Gastroesophageal sphincter (tissue), 4 donors: Measurements from ENCODE around the gene PLCH1. TPM values are rescaled to one million over a fixed set of nuclear protein-coding genes. Genes with fewer than 3 reads are reported as not detected.

Experiments used
- ATAC-seq: fragments of 150-250 bp; one replicate; pipeline ENCODE4 v1.9.1; 2016; ENCODE audit warnings: mild to moderate bottlenecking, moderate library complexity
- H3K27ac ChIP-seq, 4 donors: fragments of 200-600 bp; sonication (generic) in 3 of 4; 1 replicate in 3 of 4; 2 replicates in 1 of 4; pipeline ENCODE4 v1.5.1; 2016 to 2019
- H3K27me3 ChIP-seq: fragments of 200-600 bp; sonication (generic); one replicate; pipeline ENCODE4 v1.5.1; 2019
- H3K36me3 ChIP-seq, 2 donors: fragments of 200-600 bp; sonication (generic); one replicate each; pipeline ENCODE4 v1.5.1; 2019; ENCODE audit warnings: control low read depth in 1 of 2
- H3K4me1 ChIP-seq, 3 donors: fragments of 200-600 bp; sonication (generic); 1 replicate in 2 of 3; 2 replicates in 1 of 3; pipeline ENCODE4 v1.5.1; 2016 to 2019; ENCODE audit warnings: control low read depth in 2 of 3
- H3K4me3 ChIP-seq, 2 donors: fragments of 200-600 bp; sonication (generic); one replicate each; pipeline ENCODE4 v1.5.1; 2019; ENCODE audit warnings: mild to moderate bottlenecking in 1 of 2, moderate library complexity in 1 of 2
- H3K9me3 ChIP-seq, 3 donors: fragments of 200-600 bp; sonication (generic); one replicate each; pipeline ENCODE4 v1.5.1; 2017 to 2019; ENCODE audit warnings: control low read depth in 2 of 3
- CTCF ChIP-seq, 4 experiments: fragments of 200-600 bp in 2 of 4; fragments of 450-650 bp in 2 of 4; sonication (generic) in 1 of 4; IDR thresholded peaks; one replicate each; pipeline ENCODE4 v1.5.1; 2017 to 2019; ENCODE audit warnings: antibody characterized with exemption in 4 of 4, mild to moderate bottlenecking in 2 of 4, moderate library complexity in 2 of 4
- EP300 ChIP-seq: sonication (generic); formaldehyde crosslinking; IDR thresholded peaks from one replicate; pipeline ENCODE4 v1.6.1; 2017; ENCODE audit warnings: antibody characterized with exemption, mild to moderate bottlenecking
- POLR2A ChIP-seq, 2 donors: fragments of 450-650 bp; IDR thresholded peaks; one replicate each; pipeline ENCODE4 v1.6.1; 2017; ENCODE audit warnings: antibody characterized with exemption in 2 of 2, mild to moderate bottlenecking in 2 of 2, moderate library complexity in 1 of 2
- POLR2AphosphoS5 ChIP-seq: sonication (generic); formaldehyde crosslinking; IDR thresholded peaks from one replicate; pipeline ENCODE4 v1.6.1; 2017; ENCODE audit warnings: antibody characterized with exemption
- WGBS, 2 donors: methylation state at CpG; one replicate each; pipeline ENCODE4 v1.1.5; 2018; ENCODE audit warnings: low coverage in 1 of 2; 5-methylcytosine and 5-hydroxymethylcytosine counted together
- total RNA-seq, 4 donors: library from RNA; depleted of rRNA; stranded (reverse); fragments of >200 nt; gene quantifications; one replicate each; pipeline ENCODE4 v1.1.0, GENCODE V29; 2016

PLCH1 gene
- total RNA-seq, 4 donors from 2014 or later = 0.16 to 0.40 (median 0.35) TPM

GRCh38 chr3:155609586-155609985 is 135.3 kb downstream of the PLCH1 start:
- no peak for ATAC-seq
- H3K36me3 ChIP-seq = no peaks in the 10 kb centered on the region
- no peak overlapping the region for H3K27ac ChIP-seq
- H3K27me3 ChIP-seq = no peaks in the 10 kb centered on the region
- H3K4me3 ChIP-seq = no peak overlapping the region
- H3K9me3 ChIP-seq = peaks cover 0 to 27% (median 0%) of the 10 kb centered on the region in 3 donors
- no peaks in the 10 kb centered on the region for H3K4me1 ChIP-seq
- TF ChIP-seq EP300 = no peak
- no peak for TF ChIP-seq CTCF (IDR thresholded peaks at IDR 0.05)

GRCh38 chr3:155608228-155608920 is 136.5 kb downstream of the PLCH1 start:
- Histone ChIP-seq H3K27me3 (no peaks in the 10 kb centered on the region), H3K4me1 (no peaks in the 10 kb centered on the region), H3K9me3 (peaks cover 0 to 21% (median 0%) of the 10 kb centered on the region in 3 donors), H3K27ac (no peak overlapping the region), H3K36me3 (no peaks in the 10 kb centered on the region), H3K4me3 (no peak overlapping the region)
- TF ChIP-seq CTCF (IDR thresholded peaks at IDR 0.05) (no peak), POLR2A (IDR thresholded peaks at IDR 0.05) (no peak), EP300 (no peak)
- 82 to 100% methylated on average over 2 to 7 of the region's 10 CpGs for WGBS, 2 donors
- ATAC-seq = no peak

DNA sequence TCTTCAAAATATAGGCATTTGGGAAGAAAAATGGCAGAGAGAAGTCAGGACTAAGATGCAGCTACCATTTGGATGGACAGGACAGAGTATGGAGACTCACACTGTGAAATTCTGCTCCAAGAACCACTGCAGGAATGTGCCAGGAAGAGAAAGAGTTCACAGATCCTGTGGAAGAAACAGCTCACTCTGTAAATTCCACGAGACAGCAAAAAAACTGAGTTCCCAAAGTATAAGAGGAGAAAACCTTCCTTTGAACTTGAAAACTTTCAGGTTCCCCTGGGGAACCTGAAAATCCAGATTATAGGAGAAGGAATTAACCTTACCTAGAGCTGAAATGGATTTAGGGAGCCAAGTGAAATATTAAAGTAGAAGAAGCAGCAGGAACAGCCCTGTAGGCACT is 137.1 kb downstream of the PLCH1 start:
- Histone ChIP-seq H3K4me3 (no peak overlapping the region), H3K27ac (no peak overlapping the region), H3K4me1 (no peaks in the 10 kb centered on the region), H3K9me3 (peaks cover 0 to 17% (median 0%) of the 10 kb centered on the region in 3 donors), H3K27me3 (no peaks in the 10 kb centered on the region), H3K36me3 (no peaks in the 10 kb centered on the region)
- TF ChIP-seq CTCF (IDR thresholded peaks at IDR 0.05) = no peak
- TF ChIP-seq POLR2AphosphoS5 = no peak
- no peak for TF ChIP-seq POLR2A (IDR thresholded peaks at IDR 0.05)
- TF ChIP-seq EP300 = no peak
- ATAC-seq = no peak
- 57 to 63% methylated on average over 1 of the region's 1 CpG for WGBS, 2 donors

- H3K4me1 ChIP-seq = no peaks in the 10 kb centered on the region
- no peaks in the 10 kb centered on the region for H3K27me3 ChIP-seq
- ATAC-seq = no peak
- 53 to 63% methylated on average over 5 of the region's 5 CpGs for WGBS, 2 donors
- no peak overlapping the region for H3K4me3 ChIP-seq
- H3K36me3 ChIP-seq = no peaks in the 10 kb centered on the region
- H3K9me3 ChIP-seq = peaks cover 0 to 16% (median 0%) of the 10 kb centered on the region in 3 donors
- TF ChIP-seq POLR2A (IDR thresholded peaks at IDR 0.05) (no peak), EP300 (no peak), CTCF (IDR thresholded peaks at IDR 0.05) (no peak), POLR2AphosphoS5 (no peak)
- H3K27ac ChIP-seq = no peak overlapping the region
Measured at GRCh38 chr3:155605571-155605970, 139.3 kb downstream of the PLCH1 start.

- ATAC-seq = no peak
- no peak overlapping the region for H3K4me3 ChIP-seq
- H3K27ac ChIP-seq = no peak overlapping the region
- no peaks in the 10 kb centered on the region for H3K36me3 ChIP-seq
- H3K27me3 ChIP-seq = no peaks in the 10 kb centered on the region
- WGBS, 2 donors = 69 to 71% methylated on average over 4 to 5 of the region's 5 CpGs
- no peak for TF ChIP-seq EP300
- TF ChIP-seq POLR2AphosphoS5 = no peak
- no peak for TF ChIP-seq POLR2A (IDR thresholded peaks at IDR 0.05)
- no peak for TF ChIP-seq CTCF (IDR thresholded peaks at IDR 0.05)
- peaks cover 0 to 10% (median 0%) of the 10 kb centered on the region in 3 donors for H3K9me3 ChIP-seq
- no peaks in the 10 kb centered on the region for H3K4me1 ChIP-seq
Measured at GRCh38 chr3:155604967-155605366, 139.9 kb downstream of the PLCH1 start.
